Measurements from ENCODE around the gene UTP14C.

The UTP14C gene

DNA sequence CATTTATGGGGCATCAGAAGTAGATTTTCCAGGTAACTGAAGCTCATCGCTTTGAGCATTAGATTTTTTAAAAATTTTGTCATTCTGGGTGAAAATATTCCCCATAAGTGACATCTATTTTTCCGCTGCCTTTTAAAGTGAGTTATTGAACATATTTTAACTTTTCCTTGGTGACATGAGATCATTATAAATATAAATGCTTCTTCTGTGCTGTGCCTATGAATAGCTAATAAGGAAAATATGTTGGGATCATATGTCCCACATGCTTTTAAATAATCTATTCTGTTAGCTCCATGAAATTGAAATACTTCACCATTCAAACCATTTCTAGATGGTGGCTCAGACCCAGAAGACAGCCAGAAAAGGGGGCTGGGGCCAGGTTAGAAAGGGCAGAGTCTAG, 27.3 kb upstream of the UTP14C start:
- DNase-seq (ENCODE audit: low spot score) = no peak
- TF ChIP-seq, protein P1, sequence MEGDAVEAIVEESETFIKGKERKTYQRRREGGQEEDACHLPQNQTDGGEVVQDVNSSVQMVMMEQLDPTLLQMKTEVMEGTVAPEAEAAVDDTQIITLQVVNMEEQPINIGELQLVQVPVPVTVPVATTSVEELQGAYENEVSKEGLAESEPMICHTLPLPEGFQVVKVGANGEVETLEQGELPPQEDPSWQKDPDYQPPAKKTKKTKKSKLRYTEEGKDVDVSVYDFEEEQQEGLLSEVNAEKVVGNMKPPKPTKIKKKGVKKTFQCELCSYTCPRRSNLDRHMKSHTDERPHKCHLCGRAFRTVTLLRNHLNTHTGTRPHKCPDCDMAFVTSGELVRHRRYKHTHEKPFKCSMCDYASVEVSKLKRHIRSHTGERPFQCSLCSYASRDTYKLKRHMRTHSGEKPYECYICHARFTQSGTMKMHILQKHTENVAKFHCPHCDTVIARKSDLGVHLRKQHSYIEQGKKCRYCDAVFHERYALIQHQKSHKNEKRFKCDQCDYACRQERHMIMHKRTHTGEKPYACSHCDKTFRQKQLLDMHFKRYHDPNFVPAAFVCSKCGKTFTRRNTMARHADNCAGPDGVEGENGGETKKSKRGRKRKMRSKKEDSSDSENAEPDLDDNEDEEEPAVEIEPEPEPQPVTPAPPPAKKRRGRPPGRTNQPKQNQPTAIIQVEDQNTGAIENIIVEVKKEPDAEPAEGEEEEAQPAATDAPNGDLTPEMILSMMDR (IDR thresholded peaks at IDR 0.05; ENCODE audit: extremely low read depth, missing control alignments) = no peak

DNA sequence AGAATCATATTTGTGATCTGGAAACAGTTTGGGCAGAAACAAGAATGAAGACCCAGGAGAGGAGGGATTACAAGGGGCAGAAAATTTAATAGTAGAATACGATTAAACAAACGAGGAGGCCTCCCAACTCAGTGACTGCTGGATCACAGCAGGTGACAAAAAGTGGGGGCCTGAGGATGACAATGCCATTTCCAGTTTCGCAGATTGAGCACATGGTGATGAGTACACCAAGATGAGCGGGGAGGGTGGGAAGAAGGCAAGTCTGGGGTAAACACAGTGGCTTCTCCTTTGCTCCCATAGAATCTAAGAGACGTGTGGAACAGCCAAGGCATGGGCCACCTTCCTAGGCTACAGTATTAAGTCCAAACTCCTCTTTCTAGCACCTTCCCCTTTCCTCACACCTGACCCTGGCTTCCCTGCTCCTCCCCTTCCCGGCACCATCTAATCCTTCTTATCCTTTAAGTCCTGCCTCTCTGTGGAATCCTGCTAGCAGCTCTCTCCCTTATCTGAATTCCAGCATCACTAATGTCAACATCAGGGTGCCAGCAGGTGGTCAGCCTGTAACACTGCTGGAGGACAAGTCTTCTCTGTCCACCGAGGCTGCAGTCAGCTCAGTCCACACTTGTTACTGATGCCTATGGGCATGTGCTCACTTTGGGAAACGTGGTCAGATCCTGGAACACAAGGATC, 26.7 kb upstream of the UTP14C start:
- TF ChIP-seq, protein P1 (IDR thresholded peaks at IDR 0.05; ENCODE audit: extremely low read depth, missing control alignments) = no peak
- DNase-seq (ENCODE audit: low spot score) = no peak

DNA sequence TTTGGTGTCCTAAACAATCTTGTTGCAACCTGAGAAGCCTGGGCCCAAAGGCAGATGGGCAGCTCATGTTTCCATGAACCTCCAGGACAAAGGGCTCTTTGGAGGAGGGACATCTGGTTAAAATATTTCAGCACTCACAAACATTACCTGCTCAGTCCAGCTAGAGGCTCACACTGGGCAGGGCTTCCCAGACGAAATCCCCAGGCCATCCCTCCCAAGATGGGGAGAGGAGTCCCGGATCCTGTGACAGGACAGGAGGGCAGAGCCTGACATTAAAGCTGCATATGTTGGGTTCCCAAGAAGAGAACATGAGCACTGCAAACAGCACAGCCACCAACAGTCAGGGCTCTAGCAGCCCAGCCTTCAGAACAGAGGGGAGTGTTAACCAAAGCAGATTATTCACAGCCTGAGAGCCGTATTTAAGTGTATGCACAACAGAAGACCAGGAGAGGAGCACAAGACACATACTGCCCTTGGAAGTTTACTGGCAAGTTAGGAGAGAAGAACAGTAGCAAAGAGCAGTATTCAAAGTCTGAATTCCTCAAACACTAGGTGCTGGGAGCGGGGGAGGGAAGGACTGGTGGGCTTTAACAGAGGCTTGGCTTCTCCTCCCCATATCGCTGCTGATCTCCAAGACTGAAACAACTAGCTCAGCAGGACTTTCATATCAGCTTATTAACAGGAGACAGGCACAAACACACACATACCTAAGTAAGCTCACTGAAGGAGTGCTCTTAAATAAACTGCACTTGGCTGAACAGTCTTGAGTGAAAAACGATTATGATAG, 25.6 kb upstream of the UTP14C start:
- TF ChIP-seq, protein P1 (IDR thresholded peaks at IDR 0.05; ENCODE audit: extremely low read depth, missing control alignments) = no peak
- DNase-seq (ENCODE audit: low spot score) = no peak

DNA sequence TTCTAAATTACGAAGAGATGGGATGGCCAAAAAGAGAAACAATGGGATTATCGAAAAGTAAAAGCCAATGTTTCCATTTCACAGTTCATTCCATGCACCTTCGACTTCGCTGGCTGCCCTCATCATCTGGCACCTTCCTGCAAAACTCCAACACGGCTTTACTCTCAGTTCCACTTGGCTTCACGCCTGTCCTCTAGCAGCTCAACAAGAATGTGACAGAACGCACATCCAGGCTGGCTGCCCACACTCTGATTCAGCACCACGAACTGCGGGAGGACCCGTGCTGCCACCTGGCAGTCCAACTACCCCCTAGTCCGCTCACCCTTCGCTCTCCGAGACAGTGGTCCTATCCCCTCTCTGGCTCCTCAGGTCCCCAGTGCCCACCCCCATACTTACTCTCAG, 25.0 kb upstream of the UTP14C start:
- TF ChIP-seq, protein P1 (IDR thresholded peaks at IDR 0.05; ENCODE audit: extremely low read depth, missing control alignments) = no peak
- no peak for DNase-seq (ENCODE audit: low spot score)

DNA sequence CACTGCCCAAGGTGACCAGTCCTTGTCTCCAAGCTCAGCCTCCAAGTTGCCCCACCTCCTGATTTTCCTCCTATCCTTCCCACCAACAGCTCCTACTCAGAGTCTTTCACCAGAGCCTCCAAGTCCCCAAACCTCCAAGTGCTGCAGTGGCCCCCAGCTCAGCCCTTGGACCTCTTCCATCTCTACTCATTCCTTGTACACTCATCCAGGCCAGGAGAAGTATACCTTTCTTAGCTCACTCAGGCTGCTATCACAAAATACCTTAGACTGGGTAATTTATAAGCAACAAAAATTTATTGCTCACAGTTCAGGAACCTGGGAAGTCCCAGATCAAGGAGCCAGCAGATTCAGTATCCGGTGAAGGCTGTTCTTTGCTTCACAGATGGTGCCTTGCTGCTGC, 24.6 kb upstream of the UTP14C start:
- no peak for DNase-seq (ENCODE audit: low spot score)
- TF ChIP-seq, protein P1 (IDR thresholded peaks at IDR 0.05; ENCODE audit: extremely low read depth, missing control alignments) = no peak

DNA sequence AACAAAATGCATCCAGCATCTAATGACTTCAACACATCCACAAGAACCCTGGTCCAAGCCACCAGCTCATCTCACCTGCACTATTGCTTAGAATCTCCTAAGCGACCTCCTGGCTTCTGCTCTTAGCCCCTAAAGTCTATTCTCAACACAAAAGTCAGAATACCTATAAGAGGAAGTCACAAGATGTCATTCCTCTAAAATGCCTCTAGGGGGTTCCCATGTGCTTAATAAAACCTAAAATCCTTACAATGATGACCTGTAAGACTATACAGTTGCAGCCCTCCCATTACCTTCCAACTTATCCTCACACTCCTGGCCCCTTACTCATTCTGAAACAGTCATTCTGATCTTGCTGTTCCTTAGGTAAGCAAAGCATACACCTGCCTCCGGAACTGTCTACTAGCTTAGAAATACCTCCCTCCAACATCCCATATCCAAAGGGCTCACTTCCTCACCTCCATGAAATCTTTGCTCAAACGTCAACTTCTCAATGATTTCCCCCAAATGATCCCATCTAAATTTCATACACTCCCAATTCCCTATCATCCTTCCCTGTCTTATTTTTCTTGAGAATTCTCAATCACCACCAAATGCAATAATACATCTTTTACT, 23.3 kb upstream of the UTP14C start:
- TF ChIP-seq, protein P1 (IDR thresholded peaks at IDR 0.05; ENCODE audit: extremely low read depth, missing control alignments) = peak; percentile 27
- peak; percentile 70 for DNase-seq (ENCODE audit: low spot score)

DNA sequence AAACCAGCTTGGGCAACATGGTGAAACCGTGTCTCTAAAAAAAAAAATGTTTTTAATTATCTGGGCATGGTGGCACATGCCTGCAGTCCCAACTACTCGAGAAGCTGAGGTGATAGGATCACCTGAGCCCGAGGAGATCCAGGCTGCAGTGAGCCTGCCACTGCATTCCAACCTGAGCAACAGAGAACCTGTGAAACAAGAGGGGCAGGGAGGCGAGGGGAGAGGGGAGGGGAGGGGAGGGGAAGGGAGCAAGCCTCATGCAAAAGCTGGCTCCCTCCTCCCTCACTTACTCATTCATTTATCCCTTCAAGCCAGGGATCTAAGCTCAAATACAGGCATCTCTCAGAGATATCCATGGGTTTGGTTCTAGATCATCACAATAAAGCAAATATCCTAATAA, 22.1 kb upstream of the UTP14C start:
- DNase-seq (ENCODE audit: low spot score) = no peak
- TF ChIP-seq, protein P1 (IDR thresholded peaks at IDR 0.05; ENCODE audit: extremely low read depth, missing control alignments) = no peak

Measured in GM20000 (cell line).